ENCODE results near the gene PLD1.

GRCh38 chr3:171847133-171847532 lies 36.9 kb upstream of the PLD1 start:
- no peak for TF ChIP-seq CTCF (IDR thresholded peaks at IDR 0.05)
- TF ChIP-seq POLR2A (IDR thresholded peaks at IDR 0.05): no peak

Measured in esophagus squamous epithelium (tissue), 4 donors.